ENCODE results near the gene ACSM3.
A peak's percentile ranks its signal among the peaks of the same experiment; 100 is the strongest.
"Not testable (repeated sequence)": the region's sequence is repeated elsewhere in the genome, so short reads cannot be mapped to it uniquely, and the experiment has no call there.

Gene ACSM3

DNA sequence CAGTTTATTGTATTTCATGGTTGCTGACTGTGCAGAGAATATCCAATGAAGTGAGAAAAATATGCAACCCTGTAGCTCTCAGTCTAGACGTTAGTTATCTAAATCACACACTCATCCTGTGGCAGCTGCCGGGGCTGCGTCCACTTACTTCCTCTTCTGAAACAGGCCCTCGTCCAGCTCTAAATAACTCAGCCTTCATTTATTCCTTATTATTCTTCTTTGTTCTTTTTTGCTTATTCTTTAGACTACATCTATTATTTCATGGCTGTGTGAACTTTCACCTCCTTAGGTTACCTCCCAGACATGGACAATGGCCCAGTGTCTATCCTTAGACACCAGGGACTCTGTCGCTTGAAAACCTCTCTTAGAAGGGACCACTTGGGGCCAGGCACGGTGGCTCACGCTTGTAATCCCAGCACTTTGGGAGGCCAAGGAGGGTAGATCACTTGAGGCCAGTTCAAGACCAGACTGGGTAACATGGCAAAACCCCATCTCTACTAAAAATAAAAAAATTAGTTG lies 18.8 kb upstream of the ACSM3 start:
- H3K27ac Mint-ChIP-seq = no peak overlapping the region
- peaks cover 19% of the 10 kb centered on the region for H3K9me3 Mint-ChIP-seq
- H3K27me3 Mint-ChIP-seq (ENCODE audit: low read depth) = no peaks in the 10 kb centered on the region
- peaks cover 12% of the 10 kb centered on the region for H3K4me1 Mint-ChIP-seq (ENCODE audit: low read depth)
- H3K36me3 Mint-ChIP-seq (ENCODE audit: low read depth) = peaks cover 2% of the 10 kb centered on the region
- H3K4me3 Mint-ChIP-seq = no peak overlapping the region

DNA sequence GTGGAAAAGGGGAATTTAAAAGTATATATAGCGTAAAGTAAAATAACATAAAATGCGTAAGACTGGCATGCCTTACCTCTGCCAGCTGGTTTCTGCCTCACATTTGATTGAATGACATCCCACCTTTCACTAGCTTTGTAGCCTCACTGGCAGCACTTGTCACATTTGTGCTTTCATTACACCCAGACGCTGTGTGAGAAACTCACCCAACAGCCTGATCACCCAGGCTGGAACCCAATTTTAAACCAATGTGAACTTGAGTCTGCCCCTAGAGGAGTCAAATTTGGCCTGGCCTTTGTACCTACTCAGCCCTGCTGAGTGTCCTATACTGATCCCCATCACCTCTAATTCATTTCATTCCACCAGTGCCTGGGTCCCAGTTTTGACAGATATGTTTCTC lies 17.4 kb upstream of the ACSM3 start:
- Mint-ChIP-seq H3K36me3 (ENCODE audit: low read depth) (peaks cover 2% of the 10 kb centered on the region), H3K4me1 (ENCODE audit: low read depth) (peaks cover 3% of the 10 kb centered on the region), H3K9me3 (peaks cover 19% of the 10 kb centered on the region), H3K4me3 (no peak overlapping the region), H3K27ac (no peak overlapping the region), H3K27me3 (ENCODE audit: low read depth) (no peaks in the 10 kb centered on the region)

- Mint-ChIP-seq H3K4me3 (no peak overlapping the region), H3K9me3 (peaks cover 19% of the 10 kb centered on the region), H3K36me3 (ENCODE audit: low read depth) (peaks cover 2% of the 10 kb centered on the region), H3K27ac (no peak overlapping the region), H3K27me3 (ENCODE audit: low read depth) (peaks cover under 1% of the 10 kb centered on the region), H3K4me1 (ENCODE audit: low read depth) (peaks cover 3% of the 10 kb centered on the region)
Observed at GRCh38 chr16:20747030-20747816, 16.6 kb upstream of the ACSM3 start.

DNA sequence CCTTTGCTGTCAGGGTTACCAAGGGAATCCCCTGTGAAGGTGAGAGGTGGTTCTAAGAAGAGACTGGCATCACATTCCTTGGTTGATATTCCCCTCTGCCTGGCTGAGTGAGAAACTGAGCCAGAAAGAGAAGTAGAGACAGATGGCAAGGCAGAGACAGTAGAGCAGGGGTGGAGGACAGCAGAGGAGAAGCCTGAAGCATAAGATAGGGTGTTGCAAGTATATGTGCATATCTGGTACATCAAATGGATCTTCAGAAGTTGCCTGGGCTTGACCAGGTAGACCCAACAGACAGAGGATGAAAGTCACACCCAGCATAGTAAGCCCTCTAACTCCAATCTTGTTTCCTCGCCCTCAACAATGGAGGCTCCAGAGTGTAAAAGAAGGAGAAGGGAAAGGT lies 14.3 kb upstream of the ACSM3 start:
- peaks cover 19% of the 10 kb centered on the region for H3K9me3 Mint-ChIP-seq
- H3K27me3 Mint-ChIP-seq (ENCODE audit: low read depth) = peaks cover 15% of the 10 kb centered on the region
- no peaks in the 10 kb centered on the region for H3K36me3 Mint-ChIP-seq (ENCODE audit: low read depth)
- no peak overlapping the region for H3K27ac Mint-ChIP-seq
- H3K4me3 Mint-ChIP-seq = no peak overlapping the region
- no peaks in the 10 kb centered on the region for H3K4me1 Mint-ChIP-seq (ENCODE audit: low read depth)

- Mint-ChIP-seq H3K27ac (no peak overlapping the region), H3K9me3 (peaks cover 19% of the 10 kb centered on the region), H3K27me3 (ENCODE audit: low read depth) (peaks cover 15% of the 10 kb centered on the region), H3K4me3 (no peak overlapping the region), H3K36me3 (ENCODE audit: low read depth) (no peaks in the 10 kb centered on the region), H3K4me1 (ENCODE audit: low read depth) (no peaks in the 10 kb centered on the region)
Observed at GRCh38 chr16:20750558-20750957, 13.3 kb upstream of the ACSM3 start.

DNA sequence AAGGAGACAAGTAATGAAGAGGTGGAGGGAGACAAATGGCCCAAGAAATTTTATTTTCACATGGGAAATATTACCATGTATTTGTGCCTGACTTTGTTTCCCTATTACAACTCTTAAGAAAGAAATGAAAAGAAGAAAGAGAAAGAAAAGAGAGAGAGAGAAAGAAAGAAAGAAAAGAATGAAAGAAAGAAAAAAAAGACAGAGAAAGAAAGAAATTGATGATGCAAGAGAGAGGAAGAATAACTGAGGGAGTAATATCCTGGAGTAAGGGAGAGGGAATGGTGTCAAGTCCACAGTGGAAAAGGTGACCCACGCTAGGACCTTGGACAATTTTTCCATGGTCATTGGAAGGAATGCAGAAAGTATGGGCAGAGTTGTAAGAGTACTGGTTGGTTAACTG lies 10.1 kb upstream of the ACSM3 start:
- H3K27me3 Mint-ChIP-seq (ENCODE audit: low read depth) = peaks cover 15% of the 10 kb centered on the region
- H3K36me3 Mint-ChIP-seq (ENCODE audit: low read depth) = no peaks in the 10 kb centered on the region
- H3K4me3 Mint-ChIP-seq = no peak overlapping the region
- H3K9me3 Mint-ChIP-seq = no peaks in the 10 kb centered on the region
- H3K27ac Mint-ChIP-seq = no peak overlapping the region
- no peaks in the 10 kb centered on the region for H3K4me1 Mint-ChIP-seq (ENCODE audit: low read depth)

GRCh38 chr16:20755238-20755637 lies 8.6 kb upstream of the ACSM3 start:
- H3K27me3 Mint-ChIP-seq (ENCODE audit: low read depth) = peaks cover 15% of the 10 kb centered on the region
- H3K27ac Mint-ChIP-seq = no peak overlapping the region
- no peak overlapping the region for H3K4me3 Mint-ChIP-seq
- no peaks in the 10 kb centered on the region for H3K9me3 Mint-ChIP-seq
- no peaks in the 10 kb centered on the region for H3K36me3 Mint-ChIP-seq (ENCODE audit: low read depth)
- no peaks in the 10 kb centered on the region for H3K4me1 Mint-ChIP-seq (ENCODE audit: low read depth)

DNA sequence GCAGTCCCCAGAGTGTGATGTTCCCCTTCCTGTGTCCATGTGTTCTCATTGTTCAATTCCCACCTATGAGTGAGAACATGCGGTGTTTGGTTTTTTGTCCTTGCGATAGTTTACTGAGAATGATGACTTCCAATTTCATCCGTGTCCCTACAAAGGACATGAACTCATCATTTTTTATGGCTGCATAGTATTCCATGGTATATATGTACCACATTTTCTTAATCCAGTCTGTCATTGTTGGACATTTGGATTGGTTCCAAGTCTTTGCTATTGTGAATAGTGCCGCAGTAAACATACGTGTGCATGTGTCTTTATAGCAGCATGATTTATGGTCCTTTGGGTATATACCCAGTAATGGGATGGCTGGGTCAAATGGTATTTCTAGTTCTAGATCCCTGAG lies 8.0 kb upstream of the ACSM3 start:
- H3K4me3 Mint-ChIP-seq; H3K27ac Mint-ChIP-seq; H3K9me3 Mint-ChIP-seq; H3K4me1 Mint-ChIP-seq (ENCODE audit: low read depth); H3K36me3 Mint-ChIP-seq (ENCODE audit: low read depth): not testable (repeated sequence)
- H3K27me3 Mint-ChIP-seq (ENCODE audit: low read depth) = peaks cover 15% of the 10 kb centered on the region

DNA sequence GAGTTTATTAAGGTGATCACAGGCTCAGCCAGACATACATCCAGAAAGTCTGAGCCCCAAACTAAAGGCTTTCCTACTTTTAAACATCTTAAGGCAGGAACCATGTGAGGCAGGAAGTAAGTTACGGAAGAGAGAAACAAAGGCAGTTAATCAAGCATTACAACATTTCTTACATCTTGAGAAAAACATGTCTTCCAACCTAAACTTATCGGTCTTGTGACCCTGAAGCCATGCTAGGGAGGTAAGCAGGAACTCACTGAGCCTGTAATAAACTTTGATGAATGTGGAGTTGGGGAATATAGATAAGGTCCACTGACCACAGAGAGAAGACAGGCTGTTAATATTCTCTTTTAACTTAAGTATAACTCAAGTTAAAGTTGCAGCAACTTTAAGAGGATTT lies 3.5 kb upstream of the ACSM3 start:
- Mint-ChIP-seq H3K27me3 (ENCODE audit: low read depth) (no peaks in the 10 kb centered on the region), H3K4me1 (ENCODE audit: low read depth) (peaks cover 11% of the 10 kb centered on the region), H3K4me3 (no peak overlapping the region), H3K9me3 (peaks cover 16% of the 10 kb centered on the region), H3K36me3 (ENCODE audit: low read depth) (peaks cover 5% of the 10 kb centered on the region), H3K27ac (no peak overlapping the region)

DNA sequence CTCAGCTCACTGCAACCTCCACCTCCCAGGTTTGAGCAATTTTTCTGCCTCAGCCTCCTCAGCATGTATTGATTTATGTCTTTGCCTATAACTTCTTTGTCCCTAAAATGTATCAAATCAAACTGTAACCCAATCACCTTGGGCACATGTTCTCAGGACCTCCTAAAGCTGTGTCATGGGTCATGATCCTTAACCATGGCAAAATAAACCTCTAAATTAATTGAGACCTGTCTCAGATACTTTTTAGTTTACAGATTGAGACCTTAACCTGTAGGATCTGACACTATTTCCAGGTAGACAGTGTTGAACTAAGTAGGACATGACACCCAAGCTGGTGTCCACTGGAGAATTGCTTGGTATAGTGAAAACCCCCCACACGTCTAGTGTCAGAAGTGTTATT lies 2.6 kb upstream of the ACSM3 start:
- H3K27ac Mint-ChIP-seq = no peak overlapping the region
- H3K9me3 Mint-ChIP-seq = peaks cover 16% of the 10 kb centered on the region
- H3K36me3 Mint-ChIP-seq (ENCODE audit: low read depth) = peaks cover 5% of the 10 kb centered on the region
- H3K4me1 Mint-ChIP-seq (ENCODE audit: low read depth) = peaks cover 11% of the 10 kb centered on the region
- H3K27me3 Mint-ChIP-seq (ENCODE audit: low read depth) = no peaks in the 10 kb centered on the region
- no peak overlapping the region for H3K4me3 Mint-ChIP-seq

DNA sequence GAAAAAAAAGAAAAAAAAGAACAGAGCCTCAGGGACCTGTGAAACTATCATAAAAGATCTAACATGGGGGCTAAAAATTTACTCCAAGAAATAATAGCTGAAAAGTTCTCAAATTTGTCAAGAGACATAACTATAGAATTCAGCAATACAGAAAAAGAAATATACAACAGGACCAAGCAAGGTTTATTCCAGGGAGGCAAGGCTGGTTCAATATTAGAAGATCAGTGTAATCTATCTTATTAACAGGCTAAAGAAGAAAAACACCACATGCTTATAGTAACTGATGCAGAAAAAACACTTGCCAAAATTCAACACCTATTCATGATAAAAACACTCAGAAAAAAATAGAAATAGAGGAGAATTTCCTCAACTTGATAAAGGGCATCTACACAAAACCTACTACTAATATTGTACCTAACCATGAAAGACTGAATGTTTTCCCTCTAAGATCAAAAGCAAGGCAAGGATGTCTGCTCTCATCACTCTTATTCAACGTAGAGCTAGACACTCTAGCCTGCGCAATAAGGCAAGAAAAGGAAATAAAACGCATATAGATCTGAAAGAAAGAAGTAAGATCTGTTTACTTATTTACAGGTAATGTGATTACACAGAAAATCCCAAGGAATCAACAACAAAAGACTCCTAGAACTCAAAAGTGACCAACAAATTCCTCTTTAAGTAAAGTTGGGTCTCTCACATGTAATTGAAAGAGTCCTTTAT lies 1.2 kb upstream of the ACSM3 start:
- Mint-ChIP-seq H3K36me3 (ENCODE audit: low read depth) (peaks cover 5% of the 10 kb centered on the region), H3K27ac (no peak overlapping the region), H3K27me3 (ENCODE audit: low read depth) (no peaks in the 10 kb centered on the region), H3K9me3 (peaks cover 16% of the 10 kb centered on the region), H3K4me3 (peak overlapping the region; percentile 85), H3K4me1 (ENCODE audit: low read depth) (peaks cover 11% of the 10 kb centered on the region)

- H3K27me3 Mint-ChIP-seq (ENCODE audit: low read depth); H3K36me3 Mint-ChIP-seq (ENCODE audit: low read depth); H3K27ac Mint-ChIP-seq; H3K4me3 Mint-ChIP-seq: not testable (repeated sequence)
- peaks cover 16% of the 10 kb centered on the region for H3K9me3 Mint-ChIP-seq
- H3K4me1 Mint-ChIP-seq (ENCODE audit: low read depth) = peaks cover 11% of the 10 kb centered on the region
Observed at GRCh38 chr16:20764448-20764847, 634 bp downstream of the ACSM3 start.

DNA sequence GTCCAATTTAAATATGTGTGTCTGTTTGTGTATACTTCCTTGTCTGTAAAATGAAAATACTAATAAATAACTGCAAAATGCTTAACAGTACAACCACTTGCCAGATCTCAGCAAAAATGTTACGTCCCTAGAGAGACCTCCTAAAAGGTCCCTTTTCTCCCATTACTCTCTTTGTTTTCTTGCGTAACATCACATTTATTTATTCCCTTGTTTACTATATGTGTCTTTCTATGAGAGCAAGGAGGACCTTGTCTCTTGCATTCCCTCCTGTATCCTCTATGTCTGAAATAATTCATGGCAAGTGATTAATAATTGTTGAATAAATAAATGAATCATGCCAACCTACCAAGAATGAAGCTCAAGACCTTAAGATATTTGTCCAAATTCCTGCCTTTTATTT lies 1.9 kb downstream of the ACSM3 start:
- Mint-ChIP-seq H3K27ac (no peak overlapping the region), H3K36me3 (ENCODE audit: low read depth) (peaks cover 5% of the 10 kb centered on the region), H3K4me3 (no peak overlapping the region), H3K9me3 (peaks cover 16% of the 10 kb centered on the region), H3K4me1 (ENCODE audit: low read depth) (peaks cover 11% of the 10 kb centered on the region), H3K27me3 (ENCODE audit: low read depth) (no peaks in the 10 kb centered on the region)

DNA sequence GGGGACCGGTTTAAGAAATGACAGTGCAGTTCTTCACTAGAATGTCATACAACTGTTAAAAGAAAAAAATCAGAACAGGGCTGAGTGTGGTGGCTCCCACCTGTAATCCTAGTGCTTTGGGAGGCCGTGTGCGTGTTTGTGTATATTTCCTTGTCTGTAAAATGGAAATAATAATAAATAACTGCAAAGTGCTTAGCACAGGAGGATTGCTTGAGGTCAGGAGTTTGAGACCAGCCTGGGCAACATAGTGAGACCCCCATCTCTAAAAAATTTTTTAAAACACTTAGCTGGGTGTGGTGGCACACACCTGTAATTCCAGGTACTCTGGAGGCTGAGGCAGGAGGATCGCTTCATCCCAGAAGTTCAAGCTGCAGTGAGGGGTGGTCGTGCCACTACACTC lies 2.5 kb downstream of the ACSM3 start:
- peaks cover 11% of the 10 kb centered on the region for H3K4me1 Mint-ChIP-seq (ENCODE audit: low read depth)
- peaks cover 15% of the 10 kb centered on the region for H3K9me3 Mint-ChIP-seq
- no peak overlapping the region for H3K27ac Mint-ChIP-seq
- peaks cover 5% of the 10 kb centered on the region for H3K36me3 Mint-ChIP-seq (ENCODE audit: low read depth)
- no peaks in the 10 kb centered on the region for H3K27me3 Mint-ChIP-seq (ENCODE audit: low read depth)
- no peak overlapping the region for H3K4me3 Mint-ChIP-seq

GRCh38 chr16:20767577-20767976 lies 3.8 kb downstream of the ACSM3 start:
- Mint-ChIP-seq H3K27me3 (ENCODE audit: low read depth) (no peaks in the 10 kb centered on the region), H3K36me3 (ENCODE audit: low read depth) (no peaks in the 10 kb centered on the region), H3K4me1 (ENCODE audit: low read depth) (peaks cover 11% of the 10 kb centered on the region), H3K9me3 (peaks cover 2% of the 10 kb centered on the region), H3K27ac (no peak overlapping the region), H3K4me3 (no peak overlapping the region)

Measured in T-helper 1 cell treated with Interleukin-12 subunit alpha and Interleukin-12 subunit beta and Interleukin-4 antibody, amounts not matched to agents 30 μg/mL and 1 μg/mL, for 36 hours (primary cell).